Transverse colon (tissue), 4 donors: ENCODE data around the gene WDR6. TPM values are rescaled to one million over a fixed set of nuclear protein-coding genes. Genes with fewer than 3 reads are reported as not detected.
A peak's percentile ranks its signal among the peaks of the same experiment; 100 is the strongest.

Experiments
- DNase-seq: peaks from one replicate; pipeline ENCODE4 v3.0.0-alpha.2; 2019
- H3K27ac ChIP-seq, 4 donors: fragments of 200-600 bp; sonication (generic); 2 replicates each; pipeline ENCODE4 v1.5.1; 2016 to 2018; ENCODE audit warnings: inconsistent platforms in 4 of 4
- H3K27me3 ChIP-seq: fragments of 200-600 bp; sonication (generic); 2 replicates; pipeline ENCODE4 v1.5.1; 2017; ENCODE audit warnings: inconsistent platforms
- H3K36me3 ChIP-seq, 4 donors: fragments of 200-600 bp; sonication (generic); 2 replicates each; pipeline ENCODE4 v1.5.1; 2017 to 2019; ENCODE audit warnings: inconsistent platforms in 4 of 4
- H3K4me1 ChIP-seq, 4 donors: fragments of 200-600 bp; sonication (generic); 2 replicates each; pipeline ENCODE4 v1.5.1; 2017 to 2020; ENCODE audit warnings: inconsistent platforms in 4 of 4
- H3K4me3 ChIP-seq, 4 donors: fragments of 200-600 bp; sonication (generic); 1 replicate in 1 of 4; 2 replicates in 3 of 4; pipeline versions ENCODE4 v1.5.1 to v1.6.1; 2017 to 2019; ENCODE audit warnings: inconsistent platforms in 4 of 4
- H3K9me3 ChIP-seq, 2 donors: fragments of 200-600 bp; sonication (generic); 2 replicates each; pipeline ENCODE4 v1.5.1; 2017 to 2019; ENCODE audit warnings: inconsistent platforms in 2 of 2
- EP300 ChIP-seq: sonication (generic); formaldehyde crosslinking; IDR thresholded peaks from one replicate; pipeline ENCODE4 v1.6.1; 2017; ENCODE audit warnings: antibody characterized with exemption, low read depth
- POLR2A ChIP-seq: fragments of 450-650 bp; IDR thresholded peaks from one replicate; pipeline ENCODE4 v1.6.1; 2016; ENCODE audit warnings: antibody characterized with exemption, mild to moderate bottlenecking, moderate library complexity
- POLR2AphosphoS5 ChIP-seq, 3 donors: sonication (generic); formaldehyde crosslinking; IDR thresholded peaks; one replicate each; pipeline ENCODE4 v1.6.1; 2016; ENCODE audit warnings: antibody characterized with exemption in 3 of 3
- WGBS, 2 donors: methylation state at CpG; one replicate each; pipeline ENCODE4 v1.1.5; 2018; ENCODE audit warnings: low coverage in 1 of 2; 5-methylcytosine and 5-hydroxymethylcytosine counted together
- in situ Hi-C, 4 donors: fragments of 200-750 bp; cut with MboI; loops; one replicate each; pipeline versions ENCODE4 v1.15.0 to v1.15.1; 2017; ENCODE audit warnings: low sequenced_read_pairs in 3 of 4, low pct_ligation_motif_present in 1 of 4, low pct_unique_long_range_greater_than_20kb in 1 of 4
- intact Hi-C: fragments of 100-400 bp; cut with DNase I; formaldehyde crosslinking; loops from one replicate; pipeline ENCODE4 v1.15.1; 2023; ENCODE audit warnings: low total_unique reads
- total RNA-seq, 4 donors: library from RNA; depleted of rRNA; stranded (reverse); fragments of >200 nt; gene quantifications; one replicate each; pipeline ENCODE4 v1.1.0, GENCODE V29; 2016
- TF ChIP-seq, protein P1 (sequence below), 5 experiments: fragments of 200-600 bp in 3 of 5; fragments of 450-650 bp in 2 of 5; sonication (generic) in 3 of 5; IDR thresholded peaks; 1 replicate in 2 of 5; 2 replicates in 3 of 5; pipeline ENCODE4 v1.5.1; 2016 to 2017; ENCODE audit warnings: antibody characterized with exemption in 5 of 5, inconsistent platforms in 3 of 5, mild to moderate bottlenecking in 2 of 5, moderate library complexity in 1 of 5

Gene WDR6
- total RNA-seq, 4 donors from 2014 or later, result 76.0 to 162 (median 146) TPM

DNA sequence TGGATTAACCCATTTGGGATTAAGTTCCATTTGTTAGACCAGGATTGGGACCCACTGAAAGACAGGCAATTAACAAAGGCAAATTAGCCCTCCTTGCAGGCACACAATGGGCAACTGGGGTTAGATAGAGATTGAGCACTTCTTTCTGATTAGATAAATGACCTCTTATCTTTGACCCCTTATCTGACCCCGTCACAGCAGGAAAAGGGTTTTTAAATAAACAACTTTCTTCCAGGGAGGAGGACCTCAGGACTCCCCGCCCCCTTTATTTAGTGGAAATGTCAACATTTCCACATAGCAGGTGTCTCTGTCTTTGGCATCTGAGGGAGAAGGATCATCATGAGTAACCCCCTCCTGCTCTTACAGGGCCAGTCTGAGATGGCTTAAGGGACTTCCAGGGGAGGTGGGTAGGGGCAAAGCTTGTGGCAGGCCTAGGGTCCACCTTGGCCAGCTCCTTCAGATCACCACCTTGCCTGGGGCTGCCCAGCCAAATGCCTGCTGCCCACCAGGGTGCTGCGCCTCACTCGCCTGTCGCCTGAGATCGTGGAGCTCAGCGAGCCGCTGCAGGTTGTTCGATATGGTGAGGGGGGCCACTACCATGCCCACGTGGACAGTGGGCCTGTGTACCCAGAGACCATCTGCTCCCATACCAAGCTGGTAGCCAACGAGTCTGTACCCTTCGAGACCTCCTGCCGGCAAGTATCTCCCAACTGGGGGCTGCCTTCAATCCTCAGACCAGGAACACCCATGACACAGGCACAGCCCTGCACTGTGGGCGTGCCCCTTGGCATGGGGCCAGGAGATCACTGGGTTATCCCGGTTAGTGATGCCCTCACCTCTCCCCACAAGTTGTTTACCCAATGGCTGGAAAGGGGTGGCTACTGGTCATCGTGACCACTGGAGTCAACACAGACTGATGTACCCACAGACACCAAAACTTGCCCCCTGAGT lies 2.6 kb upstream of the WDR6 start:
- Histone ChIP-seq H3K4me1 (peaks cover 12 to 25% (median 19%) of the 10 kb centered on the region in 4 donors), H3K36me3 (no peaks in the 10 kb centered on the region), H3K27me3 (no peaks in the 10 kb centered on the region), H3K27ac (no peak overlapping the region), H3K4me3 (no peak overlapping the region), H3K9me3 (no peaks in the 10 kb centered on the region)
- intact Hi-C loops (no loop called here), in situ Hi-C loops (no loop called here)
- TF ChIP-seq POLR2A, result no peak
- TF ChIP-seq POLR2AphosphoS5 (IDR thresholded peaks at IDR 0.05), result no peak
- TF ChIP-seq, protein P1, sequence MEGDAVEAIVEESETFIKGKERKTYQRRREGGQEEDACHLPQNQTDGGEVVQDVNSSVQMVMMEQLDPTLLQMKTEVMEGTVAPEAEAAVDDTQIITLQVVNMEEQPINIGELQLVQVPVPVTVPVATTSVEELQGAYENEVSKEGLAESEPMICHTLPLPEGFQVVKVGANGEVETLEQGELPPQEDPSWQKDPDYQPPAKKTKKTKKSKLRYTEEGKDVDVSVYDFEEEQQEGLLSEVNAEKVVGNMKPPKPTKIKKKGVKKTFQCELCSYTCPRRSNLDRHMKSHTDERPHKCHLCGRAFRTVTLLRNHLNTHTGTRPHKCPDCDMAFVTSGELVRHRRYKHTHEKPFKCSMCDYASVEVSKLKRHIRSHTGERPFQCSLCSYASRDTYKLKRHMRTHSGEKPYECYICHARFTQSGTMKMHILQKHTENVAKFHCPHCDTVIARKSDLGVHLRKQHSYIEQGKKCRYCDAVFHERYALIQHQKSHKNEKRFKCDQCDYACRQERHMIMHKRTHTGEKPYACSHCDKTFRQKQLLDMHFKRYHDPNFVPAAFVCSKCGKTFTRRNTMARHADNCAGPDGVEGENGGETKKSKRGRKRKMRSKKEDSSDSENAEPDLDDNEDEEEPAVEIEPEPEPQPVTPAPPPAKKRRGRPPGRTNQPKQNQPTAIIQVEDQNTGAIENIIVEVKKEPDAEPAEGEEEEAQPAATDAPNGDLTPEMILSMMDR (IDR thresholded peaks at IDR 0.05), result no peak
- no peak for TF ChIP-seq EP300
- DNase-seq, result peak; percentile 73
- 40 to 89% methylated on average over 1 to 16 of the region's 16 CpGs for WGBS, 2 donors

DNA sequence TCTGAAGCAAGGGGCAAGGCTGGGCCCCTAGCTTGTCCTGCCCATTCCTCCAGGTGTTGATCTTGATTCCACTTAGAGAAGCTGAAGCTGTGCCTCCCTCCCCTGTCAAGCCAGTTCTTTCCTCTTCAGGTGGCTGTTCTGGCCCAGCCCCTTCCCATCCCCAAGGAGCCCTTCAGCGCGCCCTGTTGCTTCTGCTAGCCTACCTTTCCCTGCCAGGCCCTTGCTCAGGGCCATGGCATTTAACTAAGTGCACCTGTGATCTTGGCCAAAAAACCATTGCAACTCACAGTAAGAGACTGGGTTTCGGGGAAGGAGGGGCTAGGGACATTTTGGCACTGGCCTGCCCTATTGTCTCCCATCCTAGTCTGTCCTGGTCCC lies 1.9 kb upstream of the WDR6 start:
- Histone ChIP-seq H3K36me3 (no peaks in the 10 kb centered on the region), H3K4me1 (peaks cover 12 to 25% (median 19%) of the 10 kb centered on the region in 4 donors), H3K27me3 (no peaks in the 10 kb centered on the region), H3K9me3 (no peaks in the 10 kb centered on the region), H3K4me3 (no peak overlapping the region), H3K27ac (no peak overlapping the region)
- TF ChIP-seq EP300, result no peak
- TF ChIP-seq, protein P1 (IDR thresholded peaks at IDR 0.05), result no peak
- TF ChIP-seq POLR2AphosphoS5 (IDR thresholded peaks at IDR 0.05), result no peak
- TF ChIP-seq POLR2A, result no peak
- in situ Hi-C loops (no loop called here), intact Hi-C loops (no loop called here)
- 100% methylated on average over 2 to 3 of the region's 3 CpGs for WGBS, 2 donors
- no peak for DNase-seq

DNA sequence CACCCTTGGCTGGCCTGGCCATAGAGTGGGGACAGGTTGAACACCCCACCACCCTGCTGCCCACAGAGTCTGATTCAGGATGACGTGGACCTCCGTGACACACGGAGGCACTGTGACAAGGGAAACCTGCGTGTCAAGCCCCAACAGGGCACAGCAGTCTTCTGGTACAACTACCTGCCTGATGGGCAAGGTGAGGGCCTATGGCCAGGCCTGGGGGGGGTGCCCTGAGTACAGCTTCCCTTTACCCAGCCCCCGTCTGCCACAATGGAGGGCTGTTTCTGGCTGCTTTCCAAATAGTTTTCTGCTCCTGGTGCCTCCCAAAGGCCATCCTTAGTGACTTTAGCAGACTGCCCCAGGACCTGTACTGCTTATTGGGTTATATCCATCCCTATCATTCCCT lies 1.2 kb upstream of the WDR6 start:
- Histone ChIP-seq H3K4me3 (peak overlapping the region in 1 of 4 donors; percentile 92), H3K36me3 (no peaks in the 10 kb centered on the region), H3K27me3 (no peaks in the 10 kb centered on the region), H3K4me1 (peaks cover 12 to 25% (median 19%) of the 10 kb centered on the region in 4 donors), H3K9me3 (no peaks in the 10 kb centered on the region), H3K27ac (peak overlapping the region; percentile 95 to 99 (median 96))
- no peak for TF ChIP-seq POLR2AphosphoS5 (IDR thresholded peaks at IDR 0.05)
- no peak for TF ChIP-seq EP300
- TF ChIP-seq, protein P1 (IDR thresholded peaks at IDR 0.05), result no peak
- TF ChIP-seq POLR2A, result no peak
- no peak for DNase-seq
- in situ Hi-C loops (no loop called here), intact Hi-C loops (no loop called here)
- WGBS, 2 donors, result 98% methylated on average over 5 of the region's 5 CpGs; no CpG with 5 or more reads in 1 of the 2 donors

DNA sequence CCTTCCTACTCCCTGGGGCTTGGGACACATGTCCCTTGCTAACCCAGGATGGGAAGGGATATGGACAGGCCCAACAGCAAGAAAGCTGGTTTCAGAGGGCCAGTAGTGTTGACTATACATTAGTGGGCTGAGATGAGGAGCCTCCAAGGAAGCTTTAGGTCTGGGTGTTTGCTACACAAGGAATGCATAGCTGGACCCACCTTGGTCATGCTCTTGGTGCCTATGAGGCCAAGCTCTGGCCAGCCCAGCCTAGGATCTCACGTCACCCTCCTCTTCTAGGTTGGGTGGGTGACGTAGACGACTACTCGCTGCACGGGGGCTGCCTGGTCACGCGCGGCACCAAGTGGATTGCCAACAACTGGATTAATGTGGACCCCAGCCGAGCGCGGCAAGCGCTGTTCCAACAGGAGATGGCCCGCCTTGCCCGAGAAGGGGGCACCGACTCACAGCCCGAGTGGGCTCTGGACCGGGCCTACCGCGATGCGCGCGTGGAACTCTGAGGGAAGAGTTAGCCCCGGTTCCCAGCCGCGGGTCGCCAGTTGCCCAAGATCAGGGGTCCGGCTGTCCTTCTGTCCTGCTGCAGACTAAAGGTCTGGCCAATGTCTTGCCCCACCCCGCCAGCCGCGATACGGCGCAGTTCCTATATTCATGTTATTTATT lies 653 bp upstream of the WDR6 start:
- peaks cover 12 to 25% (median 19%) of the 10 kb centered on the region in 4 donors for H3K4me1 ChIP-seq
- H3K36me3 ChIP-seq, result no peaks in the 10 kb centered on the region
- in situ Hi-C loops (no loop called here), intact Hi-C loops (loop anchor here (1.0 kb wide), 1 partner anchor 14 kb away; no protein-coding TSS in a partner anchor)
- peak overlapping the region; percentile 95 to 99 (median 96) for H3K27ac ChIP-seq
- no peaks in the 10 kb centered on the region for H3K9me3 ChIP-seq
- peak overlapping the region; percentile 62 to 97 (median 78) for H3K4me3 ChIP-seq
- TF ChIP-seq POLR2A, result no peak
- TF ChIP-seq, protein P1 (IDR thresholded peaks at IDR 0.05), result no peak
- WGBS, 2 donors, result 1% methylated on average over 32 of the region's 32 CpGs; no CpG with 5 or more reads in 1 of the 2 donors
- DNase-seq, result peak; percentile 43
- H3K27me3 ChIP-seq, result no peaks in the 10 kb centered on the region
